ENCODE data around the gene NOTCH1.
"Not testable (repeated sequence)": the region's sequence is repeated elsewhere in the genome, so short reads cannot be mapped to it uniquely, and the experiment has no call there.

Gene NOTCH1
- total RNA-seq = 161 to 393 (median 210) reads per million in 3 experiments

DNA sequence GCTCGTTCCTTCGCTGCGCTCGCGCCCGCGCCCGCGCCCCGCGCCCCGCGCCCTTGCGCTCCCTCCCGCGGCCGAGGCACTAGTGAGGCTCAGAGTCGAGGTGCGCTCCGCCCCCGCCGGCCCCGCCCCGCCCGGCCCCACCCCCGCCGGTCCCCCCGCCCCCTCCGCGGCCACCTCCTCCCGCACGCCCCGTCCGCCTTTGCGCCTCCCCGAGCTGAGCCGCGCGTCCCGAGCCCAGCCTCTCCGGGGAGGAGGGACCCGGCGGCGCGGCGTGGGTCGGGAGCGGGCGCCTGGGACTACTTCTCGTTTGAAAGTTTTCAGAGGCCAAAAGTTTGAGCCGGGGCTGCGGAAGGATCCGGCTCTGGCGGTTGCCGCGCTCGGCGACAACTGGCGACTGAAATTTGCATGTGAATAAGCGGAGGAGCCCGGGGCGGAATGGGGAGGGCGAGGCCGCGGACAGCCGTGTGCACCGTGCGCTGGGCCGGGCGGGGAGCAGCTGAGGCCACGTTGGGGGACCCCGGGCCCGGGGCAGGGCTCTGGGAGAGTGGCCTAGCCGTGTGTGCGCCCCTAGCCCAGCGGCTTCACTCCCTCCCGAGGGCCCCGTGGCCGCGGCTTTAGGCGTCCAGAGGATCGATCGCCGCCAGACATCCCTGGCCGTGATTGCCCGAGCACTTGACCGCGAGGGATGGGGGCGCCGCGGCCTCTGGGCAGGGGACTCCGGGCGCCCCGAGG lies at the start of gene NOTCH1:
TSS of gene NOTCH1 (minus strand) at position 84 of the 732 bp plus-strand sequence. CDS start 262 bp downstream, outside the sequence.
- peak; percentile 81 for DNase-seq

DNA sequence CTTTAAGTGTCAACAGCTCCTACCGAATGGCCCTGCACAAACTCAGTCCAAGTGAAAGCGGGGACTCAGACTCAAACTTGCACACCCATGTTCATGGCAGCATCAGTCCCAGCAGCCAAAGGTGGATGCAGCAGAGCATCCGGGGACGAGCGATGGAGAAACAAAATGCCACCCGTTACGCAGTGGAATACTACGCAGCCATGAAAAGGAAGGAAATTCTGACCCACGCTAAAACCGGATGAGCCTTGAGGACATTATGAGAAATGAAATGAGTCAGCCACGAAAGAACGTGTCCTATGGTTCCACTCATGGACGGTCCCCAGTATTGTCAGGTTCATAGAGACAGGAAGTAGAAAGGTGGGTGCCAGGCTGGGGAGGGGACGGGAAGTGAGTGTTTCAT lies 48.6 kb upstream of the NOTCH1 start:
- DNase-seq = no peak

DNA sequence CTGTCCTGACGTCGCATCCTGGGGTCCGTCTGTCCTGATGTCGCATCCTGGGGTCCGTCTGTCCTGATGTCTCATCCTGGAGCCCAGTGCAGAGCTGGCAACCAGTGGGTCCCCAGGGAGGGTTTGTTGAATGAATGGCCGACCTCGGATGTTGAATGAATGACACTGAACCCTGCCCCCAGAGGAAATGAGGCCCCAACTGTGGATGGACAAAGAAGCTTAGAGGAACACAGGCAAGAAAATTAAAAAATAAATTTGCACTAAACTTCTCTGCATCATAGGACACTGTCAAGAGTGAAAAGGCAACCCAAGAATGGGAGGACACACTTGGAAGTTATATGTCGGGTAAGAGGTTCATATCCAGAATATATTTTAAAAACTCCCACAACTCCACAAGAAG lies 47.7 kb upstream of the NOTCH1 start:
- no peak for DNase-seq

DNA sequence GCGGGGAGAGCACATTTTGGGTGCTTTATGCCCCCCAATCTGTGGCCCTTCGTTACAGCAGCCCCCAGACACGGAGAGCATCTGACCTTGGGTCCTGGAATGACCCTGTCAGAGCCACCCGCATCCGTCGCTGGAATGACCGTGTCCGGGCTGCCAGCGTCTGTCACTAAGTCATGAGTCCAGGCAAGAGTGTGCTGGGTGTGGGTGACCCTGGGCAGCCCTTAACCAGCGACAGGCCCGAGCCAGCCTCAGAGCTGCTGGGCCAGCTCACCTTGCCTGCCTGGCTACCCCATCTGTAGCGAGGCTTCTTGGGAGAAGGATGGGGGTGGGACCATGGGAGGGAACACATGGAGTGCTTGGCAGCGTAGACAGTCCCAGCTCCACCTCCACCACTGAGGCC lies 46.8 kb upstream of the NOTCH1 start:
- no peak for DNase-seq

DNA sequence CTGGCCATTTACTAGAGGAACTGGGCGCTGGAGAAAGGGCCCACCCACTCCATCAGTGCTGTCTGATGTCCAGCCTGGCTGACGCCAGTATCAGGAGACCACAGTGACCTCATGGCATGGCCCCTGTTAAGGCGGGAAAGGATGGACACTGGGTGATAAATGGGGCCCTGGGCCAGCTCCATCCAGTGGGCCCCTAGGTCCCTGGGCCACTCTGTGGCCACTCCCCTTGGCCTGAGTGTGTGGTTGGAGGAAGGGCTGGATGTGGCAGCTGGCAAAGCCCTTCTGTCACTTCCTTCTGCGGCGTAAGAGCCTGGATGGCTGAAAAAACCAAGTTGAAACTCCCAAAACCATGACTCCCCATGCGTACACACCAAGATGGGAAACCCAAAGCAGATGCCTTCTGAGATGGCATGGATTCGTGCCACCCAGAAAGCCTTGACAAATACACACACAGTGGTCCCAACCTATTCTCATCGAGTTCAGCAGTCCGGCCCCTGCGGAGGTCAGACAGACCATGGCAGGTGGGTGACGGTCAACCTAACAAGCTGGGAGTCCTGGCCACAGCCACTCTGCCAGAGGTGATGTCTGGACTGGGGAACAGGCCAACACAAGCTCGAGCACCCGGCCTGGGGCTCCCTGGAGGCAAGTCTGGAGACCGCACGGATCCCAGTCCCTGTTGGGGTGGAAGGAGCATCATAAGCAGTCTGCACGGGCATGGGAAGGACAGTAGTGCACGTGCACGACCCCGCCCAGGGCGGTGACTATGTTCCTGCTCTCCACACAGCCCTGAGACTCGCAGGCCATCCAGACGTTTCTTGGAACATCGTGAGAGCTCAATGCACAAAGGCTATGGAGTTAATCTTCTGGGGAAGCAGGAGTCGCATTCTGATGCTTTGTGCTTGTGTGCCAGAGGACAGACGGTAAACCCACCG lies 45.2 kb upstream of the NOTCH1 start:
- no peak for DNase-seq

DNA sequence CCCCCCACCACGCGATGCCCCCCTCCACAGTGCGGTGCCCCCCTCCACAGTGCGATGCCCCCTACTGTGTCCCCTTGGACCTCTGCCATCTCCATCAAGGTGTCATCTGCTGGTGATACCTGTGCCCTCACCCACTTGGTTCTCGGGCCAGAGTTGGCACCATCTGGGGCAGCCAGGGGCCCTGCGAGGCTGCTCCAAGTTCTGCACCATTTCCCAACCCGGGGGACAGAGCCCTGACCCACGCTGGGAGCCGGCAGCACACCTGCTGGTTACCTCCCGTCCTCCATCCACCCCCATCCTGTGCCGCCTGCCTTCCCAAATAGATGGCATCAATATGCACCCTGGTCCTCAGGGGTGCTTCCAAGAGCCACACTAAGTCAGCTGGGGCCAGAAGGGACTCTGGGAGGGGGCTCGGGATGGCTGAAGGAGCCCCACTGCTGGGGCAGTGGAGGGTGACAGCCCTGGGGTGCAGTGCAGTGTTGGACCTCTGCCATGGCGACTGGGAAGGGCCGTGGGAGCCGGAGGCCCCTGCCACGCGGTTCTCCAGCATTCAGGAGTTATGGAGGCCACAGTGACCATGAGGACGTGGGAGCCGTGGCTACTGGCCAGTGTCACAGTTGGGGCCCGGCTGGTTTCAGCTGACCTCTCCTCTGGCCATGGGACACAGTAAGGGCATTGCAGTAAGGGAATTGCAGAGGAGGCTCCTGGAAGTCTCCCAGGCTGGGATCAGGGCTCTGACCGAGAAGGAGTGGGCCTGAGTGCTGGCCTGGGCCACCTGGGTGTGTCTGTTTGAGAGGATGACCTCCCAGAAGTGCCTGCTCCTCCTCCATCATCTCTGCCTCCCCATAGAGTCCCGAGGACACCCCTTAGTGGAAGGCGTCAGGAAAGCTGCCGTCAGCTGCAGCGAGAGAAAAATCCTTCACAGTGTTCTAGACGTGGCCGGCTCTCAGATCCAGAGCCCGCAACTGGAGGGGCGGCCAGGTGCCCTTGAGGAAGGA lies 44.2 kb upstream of the NOTCH1 start:
- DNase-seq = no peak

DNA sequence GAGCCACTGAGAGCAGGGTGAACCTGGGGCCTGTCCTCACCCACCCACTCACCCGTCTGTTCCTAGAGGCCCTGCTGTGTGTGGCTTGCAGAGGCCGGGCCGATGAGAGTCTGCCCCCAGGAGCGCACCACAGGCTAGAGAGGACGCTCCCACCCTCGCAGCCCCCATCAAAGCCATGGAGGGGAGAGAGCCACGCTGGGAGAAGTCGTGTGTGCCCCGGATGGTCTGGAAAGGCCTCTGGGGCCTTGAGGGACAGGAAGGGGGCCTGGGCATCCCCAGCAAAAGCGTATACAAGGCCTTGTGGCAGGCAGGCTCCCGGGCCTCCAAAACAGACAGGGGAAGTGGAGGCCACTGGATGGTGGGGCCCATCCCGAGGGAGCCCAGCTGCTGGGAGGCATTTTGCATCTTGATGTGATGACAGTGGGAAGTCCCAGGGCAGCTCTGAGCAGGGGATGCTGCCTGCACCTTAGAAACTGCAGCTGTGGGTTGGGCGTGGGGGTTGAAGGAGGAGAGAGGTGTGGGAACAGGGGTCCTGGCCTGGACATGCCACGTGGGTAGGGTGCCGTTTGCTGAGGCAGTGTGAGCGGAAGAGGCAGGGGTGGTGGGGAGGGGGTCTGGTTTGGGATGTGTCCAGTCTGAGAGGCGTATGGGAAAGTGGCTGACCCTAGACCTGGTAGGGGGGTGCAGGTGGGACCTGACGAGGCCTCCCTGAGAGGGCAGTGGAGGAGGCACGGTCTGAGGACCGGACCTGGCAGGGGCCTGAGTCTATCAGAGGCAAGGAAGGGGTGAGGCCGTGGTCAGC lies 43.0 kb upstream of the NOTCH1 start:
- no peak for DNase-seq

DNA sequence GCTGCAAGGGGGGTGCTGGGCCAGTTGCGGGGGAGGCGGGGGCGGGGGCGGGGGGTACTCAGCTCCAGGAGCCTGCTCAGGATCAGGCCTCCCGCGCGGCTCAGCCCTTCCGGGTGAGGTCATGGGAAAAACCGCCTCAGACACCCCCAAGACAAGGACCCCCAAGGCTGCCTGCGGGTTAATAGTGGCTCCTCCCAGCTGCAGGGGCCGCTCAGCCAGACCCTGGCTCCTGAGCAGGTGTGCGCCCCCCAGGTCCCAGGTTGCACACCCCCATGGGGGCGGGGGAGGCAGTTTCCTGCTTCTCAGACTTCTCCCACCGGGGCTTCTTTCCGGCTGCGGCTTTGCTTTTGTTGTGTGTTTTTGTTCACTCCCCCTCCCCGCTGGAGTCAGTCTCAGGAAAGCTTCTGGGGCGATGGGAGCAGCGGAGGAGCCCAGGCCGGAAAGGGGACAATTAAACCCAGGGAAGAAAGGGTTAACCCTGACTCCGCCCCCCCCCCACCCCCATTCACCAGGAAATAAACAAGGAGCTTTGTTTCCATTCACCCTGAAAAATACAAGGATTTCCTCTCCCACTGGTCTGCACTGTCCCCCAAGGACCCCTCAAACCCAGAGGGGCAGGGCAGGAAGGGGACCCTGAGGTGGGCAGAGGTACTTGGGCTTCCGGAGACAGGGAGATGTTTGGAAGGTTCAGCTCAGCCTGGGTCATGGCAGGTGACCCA lies 42.3 kb upstream of the NOTCH1 start:
- DNase-seq = no peak

DNA sequence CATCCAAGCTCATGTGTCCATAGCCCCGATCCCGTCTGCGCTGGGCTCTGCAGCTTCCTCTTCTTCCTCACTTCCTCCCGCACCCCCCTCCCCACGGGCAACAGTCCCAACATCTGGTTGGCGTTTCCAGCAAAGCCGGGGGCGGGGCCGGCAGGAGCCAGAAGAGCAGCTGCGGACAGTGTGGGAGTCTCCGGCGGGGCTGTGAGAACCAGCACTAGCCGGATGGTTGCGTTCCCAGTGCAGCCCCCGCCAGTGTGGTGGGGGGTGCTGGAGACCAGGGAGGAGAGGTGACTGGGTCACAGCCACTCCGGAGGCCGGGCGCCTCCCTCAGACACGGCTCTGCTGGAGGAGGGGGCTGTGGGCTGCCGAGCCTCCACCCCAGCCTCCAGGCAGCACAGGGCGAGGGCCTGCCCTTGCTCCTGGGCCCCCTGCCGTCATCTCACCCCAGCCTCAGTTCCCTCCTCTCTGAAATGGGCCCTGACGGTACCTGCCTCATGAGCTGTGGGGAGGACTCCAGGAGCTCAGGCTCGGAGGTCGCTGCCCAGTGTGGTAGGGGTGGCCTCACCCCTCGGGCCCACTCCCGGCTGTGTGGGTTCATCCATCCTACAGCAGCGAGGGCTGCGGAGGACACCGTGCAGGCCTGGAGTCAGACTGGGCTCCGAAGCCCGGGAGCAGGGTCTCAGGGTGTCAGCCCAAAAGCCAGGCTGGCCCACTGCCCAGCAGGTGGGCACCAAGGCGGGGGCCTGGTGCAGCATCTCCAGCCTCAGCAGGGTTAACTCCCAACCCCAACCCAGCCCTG lies 41.5 kb upstream of the NOTCH1 start:
- no peak for DNase-seq

DNA sequence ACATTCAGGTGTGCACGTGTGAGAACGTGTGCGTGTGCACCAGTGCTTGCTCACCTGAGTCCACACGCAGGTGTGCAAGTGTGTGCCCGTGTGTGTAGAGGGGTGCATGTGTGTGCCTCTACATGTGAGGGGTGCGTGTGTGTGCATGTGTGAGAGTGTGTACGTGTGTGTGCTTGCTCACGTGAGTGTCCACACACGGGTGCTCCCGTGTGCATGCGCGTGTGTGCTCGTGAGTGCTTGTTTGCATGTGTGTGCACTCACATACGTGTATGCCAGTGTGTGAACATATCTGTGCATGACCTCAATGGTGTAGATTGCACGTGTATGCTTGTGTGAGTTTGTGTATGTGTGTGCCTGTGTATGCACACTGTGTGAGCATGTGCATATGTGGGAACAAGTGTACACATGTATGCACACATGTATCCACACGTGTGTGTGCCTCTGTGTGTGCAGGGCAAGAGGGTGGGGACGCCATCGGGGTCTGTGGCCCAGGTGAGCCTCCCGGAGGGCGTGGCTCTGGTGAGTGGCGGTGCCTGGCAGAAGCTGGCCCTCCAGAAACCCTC lies 40.6 kb upstream of the NOTCH1 start:
- DNase-seq = no peak

DNA sequence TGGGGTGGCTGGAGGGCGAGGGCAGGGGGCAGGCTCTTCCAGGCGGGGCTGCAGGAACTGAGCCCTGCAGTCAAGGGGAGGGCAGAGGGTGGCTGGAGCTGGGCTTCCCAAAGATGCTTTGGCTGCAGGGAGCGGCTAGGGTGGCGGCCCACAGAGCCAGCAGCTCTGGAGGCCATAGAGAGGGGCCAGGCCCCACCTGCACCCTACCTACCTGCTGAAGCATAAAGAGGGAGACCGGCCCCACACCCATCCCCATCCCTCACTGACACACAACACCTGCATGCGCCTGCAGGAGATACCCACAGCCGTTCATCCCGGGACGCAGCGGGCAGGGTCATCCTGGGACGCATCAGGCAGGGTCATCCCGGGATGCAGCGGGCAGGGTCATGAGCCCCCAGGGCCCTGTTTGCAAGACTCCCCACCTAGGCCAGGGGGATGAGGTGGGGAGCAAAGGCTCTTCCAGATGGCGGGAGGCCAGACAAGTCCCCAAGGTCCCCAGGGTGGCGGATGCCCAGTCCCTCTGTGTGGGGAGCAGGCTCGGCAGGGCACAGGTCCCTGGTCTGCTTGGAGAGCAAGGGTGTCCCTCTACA lies 39.8 kb upstream of the NOTCH1 start:
- no peak for DNase-seq

DNA sequence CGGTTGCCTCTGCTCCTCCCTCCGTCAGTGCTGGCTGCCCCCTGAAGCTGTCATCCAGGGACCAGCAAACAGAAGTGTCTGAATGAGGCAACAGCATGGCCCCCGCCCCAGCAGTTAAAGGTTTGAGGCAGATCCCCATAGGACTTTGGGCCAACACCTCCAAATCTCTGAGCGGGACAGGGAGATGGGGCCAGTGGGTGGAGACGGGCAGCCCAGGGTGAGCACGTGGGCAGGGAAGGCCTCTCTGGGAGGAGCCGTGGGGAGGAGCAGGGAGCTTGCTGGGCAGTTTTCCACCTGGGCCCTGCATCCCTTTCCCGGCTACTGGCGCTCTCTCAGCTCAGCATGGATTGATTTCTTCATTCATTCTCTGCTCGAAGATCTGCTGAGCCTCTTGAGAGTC lies 39.1 kb upstream of the NOTCH1 start:
- DNase-seq = no peak

DNA sequence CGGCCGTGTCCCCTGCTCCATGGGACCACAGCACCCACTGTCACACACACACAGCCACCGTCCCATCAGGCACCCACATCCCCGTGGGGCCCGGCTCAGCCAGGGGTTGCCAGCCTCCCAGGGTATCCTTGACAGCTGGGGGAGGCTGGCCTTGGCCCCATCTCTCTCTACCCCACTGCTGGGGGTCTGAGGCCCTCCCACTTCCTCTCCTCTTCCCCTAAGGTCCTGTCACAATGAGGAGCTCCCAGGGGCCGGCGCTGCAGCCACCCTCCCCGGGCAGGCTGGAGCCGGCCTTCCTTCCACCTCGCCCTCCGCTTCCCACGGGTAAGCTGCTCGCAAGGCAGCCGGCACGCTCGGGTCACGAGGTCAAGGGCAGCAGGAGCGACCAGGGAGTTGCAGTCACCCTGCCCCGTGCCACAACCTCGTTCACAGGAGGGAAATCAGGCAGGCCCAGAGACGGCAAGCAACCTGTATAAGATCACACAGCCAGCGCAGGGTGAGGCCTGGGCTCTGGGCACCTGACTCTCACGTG lies 38.6 kb upstream of the NOTCH1 start:
- no peak for DNase-seq

DNA sequence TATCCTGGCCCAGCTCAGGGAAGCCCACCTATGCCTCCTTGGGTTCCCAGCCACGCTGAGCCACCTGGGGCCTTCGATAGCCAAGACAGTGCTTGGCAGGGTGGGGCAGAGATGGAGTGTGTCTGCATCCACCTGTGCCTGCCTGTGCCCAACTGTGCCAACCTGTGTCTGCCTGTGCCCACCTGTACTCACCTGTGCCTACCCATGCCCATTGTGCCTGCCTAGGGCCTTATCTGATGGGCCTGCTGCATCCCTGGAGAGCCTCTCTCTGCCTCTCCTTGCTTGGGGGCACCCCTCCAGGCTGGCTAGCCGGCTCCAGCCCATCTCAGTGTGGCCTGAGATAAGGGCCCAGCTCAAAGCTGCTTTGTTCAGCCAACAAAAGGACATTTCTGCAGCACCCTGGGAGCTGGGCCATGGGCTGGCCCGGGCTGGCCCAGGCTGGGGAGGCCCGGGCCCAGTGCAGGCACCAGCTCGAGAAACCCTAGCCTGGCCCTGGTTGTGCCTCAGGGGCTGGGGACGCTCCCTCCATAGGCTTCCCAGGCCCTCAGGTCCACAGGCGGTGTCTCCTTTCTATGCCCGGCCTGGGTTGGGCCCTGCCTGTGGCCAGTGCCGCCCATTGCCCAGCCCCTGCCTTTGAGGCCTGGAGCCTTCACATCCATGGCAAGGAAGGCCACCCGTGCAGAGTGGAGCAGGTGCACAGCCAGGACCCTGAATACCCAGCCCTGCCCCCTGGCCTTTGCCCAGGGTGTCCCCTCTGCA lies 37.3 kb upstream of the NOTCH1 start:
- DNase-seq = no peak

DNA sequence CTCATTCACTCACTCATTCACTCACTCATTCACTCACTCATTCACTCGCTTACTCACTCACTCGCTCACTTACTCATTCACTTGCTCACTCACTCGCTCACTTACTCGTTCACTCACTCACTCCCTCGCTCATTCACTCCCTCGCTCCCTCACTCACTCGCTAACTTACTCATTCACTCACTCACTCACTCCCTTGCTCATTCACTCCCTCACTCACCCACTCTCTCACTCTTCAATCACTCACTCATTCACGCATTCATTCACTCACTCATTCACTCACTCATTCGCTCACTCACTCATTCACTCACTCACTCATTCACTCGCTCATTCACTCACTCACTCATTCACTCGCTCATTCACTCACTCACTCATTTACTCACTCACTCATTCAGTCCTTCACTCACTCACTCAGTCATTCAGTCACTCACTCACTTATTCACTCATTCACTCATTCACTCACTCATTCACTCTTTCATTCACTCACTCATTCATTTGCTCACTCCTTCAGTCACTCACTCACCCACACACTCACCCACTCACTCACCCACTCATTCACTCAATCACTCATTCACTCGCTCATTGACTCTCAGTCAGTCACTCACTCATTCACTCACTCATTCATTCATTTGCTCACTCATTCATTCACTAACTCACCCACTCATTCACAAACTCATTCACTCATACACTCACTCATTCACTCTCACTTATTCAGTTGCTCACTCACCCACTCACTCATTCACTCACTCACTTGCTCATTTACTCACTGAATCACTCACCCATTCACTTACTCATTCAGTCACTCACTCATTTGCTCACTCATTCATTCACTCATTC lies 36.0 kb upstream of the NOTCH1 start:
- no peak for DNase-seq

DNA sequence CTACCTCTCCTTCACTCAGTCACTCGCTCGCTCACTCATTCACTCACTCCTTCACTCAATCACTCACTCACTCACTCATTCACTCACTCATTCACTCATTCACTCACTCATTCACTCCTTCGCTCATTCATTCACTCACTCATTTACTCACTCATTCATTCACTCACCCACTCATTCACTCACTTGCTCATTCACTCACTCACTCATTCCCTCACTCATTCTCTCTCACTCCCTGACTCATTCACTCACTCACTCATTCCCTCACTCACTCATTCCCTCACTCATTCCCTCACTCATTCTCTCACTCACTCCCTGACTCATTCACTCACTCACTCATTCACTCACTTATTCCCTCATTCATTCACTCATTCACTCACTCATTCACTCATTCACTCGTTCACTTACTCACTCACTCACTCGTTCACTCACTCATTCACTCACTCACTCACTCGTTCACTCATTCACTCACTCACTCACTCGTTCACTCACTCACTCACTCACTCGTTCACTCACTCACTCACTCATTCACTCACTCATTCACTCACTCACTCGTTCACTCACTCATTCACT lies 33.9 kb upstream of the NOTCH1 start:
- DNase-seq = not testable (repeated sequence)
